ENCODE measurements around the gene SACM1L.

The SACM1L gene

DNA sequence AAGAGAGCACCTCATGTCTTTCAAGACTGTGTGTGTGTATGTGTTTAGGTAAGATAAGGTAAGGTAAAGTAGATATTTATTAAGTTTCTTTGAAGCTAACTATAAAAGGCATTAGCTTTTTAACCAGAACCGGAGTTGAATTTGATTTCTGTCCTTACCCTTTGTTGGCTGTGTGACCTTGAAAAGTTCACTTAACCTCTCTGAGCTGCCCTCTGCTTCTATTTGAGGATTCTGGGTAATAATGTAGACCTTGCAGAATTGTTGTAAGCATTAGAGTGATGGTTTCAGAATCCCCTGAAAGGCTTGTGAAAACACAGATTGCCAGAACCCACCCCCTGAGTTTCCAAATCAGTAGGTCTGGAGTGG is 21.6 kb upstream of the SACM1L start:
- TF ChIP-seq TAF1 (IDR thresholded peaks at IDR 0.05; ENCODE audit: borderline replicate concordance, insufficient read depth, low read length) (no peak), REST (IDR thresholded peaks at IDR 0.05; ENCODE audit: insufficient read depth in 1 of 2, low read depth in 2 of 2, low read length in 2 of 2) (no peak), FOXP2 (optimal IDR thresholded peaks at IDR 0.05; ENCODE audit: borderline replicate concordance, extremely low read depth, extremely low read length, insufficient read depth) (no peak), SIN3A (IDR thresholded peaks at IDR 0.05; ENCODE audit: borderline replicate concordance, insufficient read depth, low read length) (no peak), POLR2AphosphoS5 (IDR thresholded peaks at IDR 0.05; ENCODE audit: low read depth, low read length) (no peak)

DNA sequence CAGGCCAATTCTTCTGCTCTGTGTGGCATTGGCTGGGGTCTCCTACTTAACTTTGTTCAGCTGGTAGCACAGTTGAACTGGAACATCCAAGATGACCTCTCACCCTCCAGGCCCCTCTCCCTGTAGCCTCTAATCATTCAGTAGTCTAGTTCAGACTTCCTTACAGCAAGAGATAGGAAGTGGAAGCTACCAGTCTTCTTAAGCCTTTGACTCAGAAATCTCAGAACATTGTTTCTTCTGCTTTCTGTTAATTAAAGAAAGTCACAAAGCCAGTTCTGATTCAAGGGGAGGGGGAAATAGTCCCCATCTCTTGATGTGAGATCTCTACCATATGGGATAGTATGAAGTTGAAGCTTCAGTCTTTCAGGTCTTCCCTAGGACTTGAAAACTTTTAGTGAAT is 18.8 kb upstream of the SACM1L start:
- TF ChIP-seq REST (IDR thresholded peaks at IDR 0.05; ENCODE audit: insufficient read depth in 1 of 2, low read depth in 2 of 2, low read length in 2 of 2) (no peak), SIN3A (IDR thresholded peaks at IDR 0.05; ENCODE audit: borderline replicate concordance, insufficient read depth, low read length) (no peak)

GRCh38 chr3:45670991-45671390 is 18.2 kb upstream of the SACM1L start:
- no peak for TF ChIP-seq FOXP2 (optimal IDR thresholded peaks at IDR 0.05; ENCODE audit: borderline replicate concordance, extremely low read depth, extremely low read length, insufficient read depth)
- TF ChIP-seq POLR2AphosphoS5 (IDR thresholded peaks at IDR 0.05; ENCODE audit: low read depth, low read length): no peak
- no peak for TF ChIP-seq SIN3A (IDR thresholded peaks at IDR 0.05; ENCODE audit: borderline replicate concordance, insufficient read depth, low read length)
- TF ChIP-seq REST (IDR thresholded peaks at IDR 0.05; ENCODE audit: insufficient read depth in 1 of 2, low read depth in 2 of 2, low read length in 2 of 2): no peak
- TF ChIP-seq TAF1 (IDR thresholded peaks at IDR 0.05; ENCODE audit: borderline replicate concordance, insufficient read depth, low read length): no peak

GRCh38 chr3:45673273-45673672 is 15.9 kb upstream of the SACM1L start:
- TF ChIP-seq REST (IDR thresholded peaks at IDR 0.05; ENCODE audit: insufficient read depth in 1 of 2, low read depth in 2 of 2, low read length in 2 of 2) (no peak), POLR2AphosphoS5 (IDR thresholded peaks at IDR 0.05; ENCODE audit: low read depth, low read length) (no peak), TAF1 (IDR thresholded peaks at IDR 0.05; ENCODE audit: borderline replicate concordance, insufficient read depth, low read length) (no peak), SIN3A (IDR thresholded peaks at IDR 0.05; ENCODE audit: borderline replicate concordance, insufficient read depth, low read length) (no peak), FOXP2 (optimal IDR thresholded peaks at IDR 0.05; ENCODE audit: borderline replicate concordance, extremely low read depth, extremely low read length, insufficient read depth) (no peak)

GRCh38 chr3:45676325-45677032 is 12.7 kb upstream of the SACM1L start:
- TF ChIP-seq SIN3A (IDR thresholded peaks at IDR 0.05; ENCODE audit: borderline replicate concordance, insufficient read depth, low read length) (no peak), TAF1 (IDR thresholded peaks at IDR 0.05; ENCODE audit: borderline replicate concordance, insufficient read depth, low read length) (no peak), POLR2AphosphoS5 (IDR thresholded peaks at IDR 0.05; ENCODE audit: low read depth, low read length) (no peak), REST (IDR thresholded peaks at IDR 0.05; ENCODE audit: insufficient read depth in 1 of 2, low read depth in 2 of 2, low read length in 2 of 2) (no peak), FOXP2 (optimal IDR thresholded peaks at IDR 0.05; ENCODE audit: borderline replicate concordance, extremely low read depth, extremely low read length, insufficient read depth) (no peak)

Measured in PFSK-1 (cell line).